ELF-1 (cell line): ENCODE data around the gene EME2.

Experiments
- DNase-seq: peaks from one replicate; pipeline ENCODE4 v3.0.0-alpha.2; 2016; ENCODE audit warnings: low read depth, low spot score

The EME2 gene

DNA sequence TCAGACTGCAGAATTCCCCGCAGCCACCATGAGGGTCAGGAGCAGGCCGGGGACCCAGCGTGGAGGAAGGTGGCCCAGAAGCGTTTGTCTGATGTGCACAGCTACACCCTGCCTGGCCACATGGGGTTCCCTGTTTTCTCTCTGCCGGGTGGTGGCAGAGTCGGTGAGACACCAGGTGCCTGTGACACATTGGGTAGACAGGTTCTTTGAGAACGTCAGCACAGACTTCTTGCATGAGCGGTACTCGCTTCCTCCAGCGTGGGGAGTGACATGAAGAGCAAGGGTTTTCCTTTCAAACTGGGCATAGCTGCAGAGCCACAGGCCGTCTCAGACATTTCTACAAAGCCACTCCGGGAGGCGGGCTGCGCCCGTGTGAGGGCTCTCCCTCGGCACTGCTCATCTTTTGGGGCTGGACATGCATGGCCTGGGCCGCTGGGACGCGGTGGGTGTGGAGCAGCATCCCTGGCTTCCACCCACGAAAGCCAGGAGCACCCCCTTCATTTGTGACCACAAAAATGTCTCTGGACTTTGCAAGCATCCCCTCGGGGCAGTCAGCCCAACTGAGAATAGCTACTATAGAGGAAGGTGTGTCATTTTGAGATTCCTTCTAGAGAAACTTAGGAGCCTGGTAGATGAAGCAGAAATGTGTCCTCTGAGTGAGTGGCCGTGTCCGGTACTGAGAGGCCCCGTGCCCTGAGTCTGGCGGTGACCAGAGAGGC, 27.3 kb upstream of the EME2 start:
- peak; percentile 59 for DNase-seq

DNA sequence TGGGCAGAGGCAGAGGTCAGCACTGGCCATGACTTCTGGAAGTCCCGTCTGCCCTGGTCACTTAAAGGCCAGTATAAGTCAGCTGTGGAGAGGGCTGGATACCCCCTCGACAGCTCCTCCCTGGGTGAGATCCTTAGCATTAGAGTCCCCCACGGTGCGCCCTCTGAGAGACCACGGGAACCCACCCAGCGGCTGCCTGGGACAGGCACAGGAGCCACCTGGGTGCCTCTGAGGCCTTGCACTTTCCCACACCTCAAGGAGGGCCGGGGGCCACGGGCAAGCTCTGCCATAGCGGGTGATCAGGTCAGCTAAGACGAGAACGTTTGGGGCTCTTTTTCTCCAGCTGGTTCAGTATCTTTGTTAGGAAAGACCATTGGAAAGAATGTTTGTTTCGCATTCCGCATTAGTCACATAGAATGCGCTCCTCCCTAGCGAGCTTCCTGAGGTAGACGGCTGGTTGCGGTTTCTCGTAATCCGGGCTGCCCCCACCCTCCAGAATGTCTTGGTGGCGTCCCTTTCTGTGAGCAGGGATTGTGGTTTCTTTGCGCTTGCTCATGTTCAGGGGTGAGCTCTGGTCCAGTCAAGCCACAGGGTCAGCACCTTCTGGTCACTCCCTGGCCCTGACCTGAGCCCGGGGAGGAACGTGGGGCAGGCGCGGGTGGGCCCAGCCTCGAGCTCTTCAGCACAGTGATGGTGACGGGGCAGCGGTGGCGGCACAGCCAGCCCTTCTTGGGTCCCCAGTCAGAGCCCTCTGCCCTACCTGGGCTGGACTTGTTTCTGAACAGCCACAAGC, 26.5 kb upstream of the EME2 start:
- DNase-seq, result peak; percentile 78

DNA sequence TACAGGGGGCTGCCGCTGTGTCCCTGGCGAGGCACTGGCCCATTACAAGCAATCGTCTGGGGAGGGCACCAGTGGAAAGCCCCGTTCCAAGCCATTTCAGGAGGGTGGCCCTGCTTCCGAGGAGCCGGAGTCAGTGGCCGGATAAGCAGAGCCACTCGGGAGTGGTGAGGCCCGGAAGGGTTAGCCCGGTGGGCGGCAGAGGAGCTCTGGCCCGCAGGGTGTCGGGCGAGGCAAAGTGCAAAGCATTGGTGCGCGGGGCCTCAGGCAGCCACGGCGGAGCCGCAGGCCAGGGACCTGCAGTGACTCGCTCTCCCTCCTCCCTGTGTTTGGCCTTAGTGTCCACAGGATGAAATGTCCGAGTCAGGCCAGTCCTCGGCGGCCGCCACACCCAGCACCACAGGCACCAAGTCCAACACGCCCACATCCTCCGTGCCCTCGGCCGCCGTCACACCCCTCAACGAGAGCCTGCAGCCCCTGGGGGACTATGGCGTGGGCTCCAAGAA, 25.9 kb upstream of the EME2 start:
- DNase-seq, result no peak

DNA sequence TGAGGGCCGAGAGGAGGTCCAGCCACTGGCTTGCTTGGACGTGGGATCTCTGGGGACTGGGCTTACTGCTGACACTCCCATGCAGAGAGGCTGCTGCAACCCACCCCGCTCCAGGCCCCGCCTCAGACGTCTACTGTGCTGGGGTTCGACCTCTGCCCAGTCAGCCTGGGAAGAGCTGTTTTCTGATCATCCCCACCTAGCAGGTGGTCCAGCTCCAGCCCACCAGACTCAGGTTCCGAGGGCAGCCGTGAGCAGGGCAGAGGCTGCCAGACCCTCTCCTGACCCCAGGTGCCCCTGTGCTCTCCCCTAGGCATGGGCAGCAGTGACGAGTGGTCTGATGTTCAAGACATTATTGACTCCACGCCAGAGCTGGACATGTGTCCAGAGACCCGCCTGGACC, 24.7 kb upstream of the EME2 start:
- no peak for DNase-seq

DNA sequence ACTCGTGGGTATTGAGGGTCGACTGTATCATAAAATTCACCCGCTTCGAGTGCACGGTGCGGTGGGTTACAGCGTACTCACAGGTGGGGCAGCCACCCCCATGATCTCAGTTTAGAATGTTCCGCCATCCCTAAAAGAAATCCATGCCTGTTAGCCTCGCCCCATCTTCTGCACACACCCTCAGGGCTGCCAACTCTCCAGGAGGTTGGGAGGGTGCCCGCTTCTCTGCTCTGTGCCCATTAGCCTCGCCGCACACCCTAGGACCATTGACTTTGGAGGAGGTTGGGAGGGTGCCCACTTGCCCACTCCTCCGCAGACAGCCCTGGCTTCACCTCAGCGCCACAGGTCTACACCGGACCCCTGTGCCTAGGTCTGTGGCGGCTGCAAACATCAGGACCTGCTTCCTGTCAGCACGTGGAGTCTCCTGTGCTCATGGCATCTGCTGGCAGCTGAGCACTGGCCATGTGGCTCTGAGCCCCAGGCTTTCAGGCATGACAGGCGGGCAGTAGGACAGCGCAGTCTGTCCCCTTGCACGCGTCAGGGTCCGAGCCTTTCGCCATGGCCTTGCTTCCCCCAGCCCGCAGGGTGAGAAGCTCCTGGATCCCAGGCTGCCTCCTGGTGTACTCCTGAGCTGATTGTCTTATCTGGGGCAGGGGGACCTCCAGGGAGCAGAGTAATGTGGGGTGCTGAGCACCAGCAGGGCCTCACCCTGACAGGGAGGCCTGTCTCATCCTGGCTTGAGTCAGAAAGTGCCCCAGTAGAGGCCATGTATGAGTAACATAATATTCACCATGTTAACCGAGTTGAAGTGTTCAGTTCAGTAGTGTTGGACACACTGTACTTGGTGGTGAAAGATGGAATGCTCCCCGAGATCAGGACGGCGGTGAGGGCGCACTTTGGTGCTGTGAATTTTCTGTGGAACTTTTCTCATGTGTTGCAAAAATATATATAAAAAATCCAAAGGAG, 23.2 kb upstream of the EME2 start:
- no peak for DNase-seq

DNA sequence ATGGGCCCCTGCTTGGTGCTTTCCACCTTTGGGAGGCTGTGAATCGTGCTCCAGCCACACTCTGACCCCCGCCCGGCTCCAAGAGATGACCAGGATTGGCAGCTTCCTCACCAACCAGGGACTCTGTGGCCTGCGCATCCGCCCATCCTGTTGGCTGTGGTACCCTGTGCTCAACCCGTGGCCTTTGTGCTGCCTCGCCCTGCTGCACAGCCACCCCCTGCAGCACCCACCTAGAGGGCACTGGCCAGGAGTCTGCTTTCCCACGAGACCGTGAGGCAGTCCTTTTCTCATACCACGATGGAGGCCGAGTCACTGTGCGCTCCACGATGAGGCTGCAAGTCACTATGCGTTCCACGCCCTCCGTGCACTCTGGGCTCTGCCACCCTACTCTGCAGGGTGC, 20.7 kb upstream of the EME2 start:
- no peak for DNase-seq

DNA sequence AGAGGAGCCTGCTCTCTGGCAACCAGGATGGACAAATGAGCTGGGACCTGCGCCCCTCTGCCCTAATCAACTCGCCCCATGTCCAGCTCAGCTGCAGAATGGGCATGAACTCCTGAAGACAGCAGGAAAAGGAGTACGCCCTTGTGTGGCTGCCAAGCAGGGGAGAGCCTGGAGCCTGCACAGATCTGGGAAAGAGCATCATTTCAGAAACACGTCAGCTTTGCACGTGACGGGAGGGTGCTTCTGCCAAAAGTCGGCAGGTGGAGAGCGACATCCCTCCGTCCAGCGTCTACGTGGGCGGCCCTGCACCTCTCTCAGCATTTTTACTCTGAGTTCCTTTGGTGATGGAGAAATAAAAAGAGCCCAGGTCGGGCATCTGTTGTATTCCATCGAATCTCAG, 19.8 kb upstream of the EME2 start:
- no peak for DNase-seq

DNA sequence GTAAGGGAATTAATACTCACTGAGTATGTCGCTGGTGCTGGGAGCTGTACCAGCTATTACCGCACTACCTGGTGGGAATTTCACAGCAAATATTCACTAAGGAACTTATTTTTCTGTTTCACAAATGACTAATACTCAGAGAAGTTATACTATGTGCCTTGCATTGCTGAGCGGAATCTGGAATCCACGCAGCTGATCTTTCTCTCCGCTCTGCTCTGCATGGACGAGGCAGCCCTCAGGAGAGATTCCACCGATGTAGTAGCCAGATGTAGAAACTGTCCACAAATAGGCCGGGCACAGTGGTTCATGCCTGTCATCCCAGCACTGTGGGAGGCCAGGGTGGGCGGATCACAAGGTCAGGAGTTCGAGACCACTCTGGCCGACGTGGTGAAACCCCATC, 18.4 kb upstream of the EME2 start:
- no peak for DNase-seq

DNA sequence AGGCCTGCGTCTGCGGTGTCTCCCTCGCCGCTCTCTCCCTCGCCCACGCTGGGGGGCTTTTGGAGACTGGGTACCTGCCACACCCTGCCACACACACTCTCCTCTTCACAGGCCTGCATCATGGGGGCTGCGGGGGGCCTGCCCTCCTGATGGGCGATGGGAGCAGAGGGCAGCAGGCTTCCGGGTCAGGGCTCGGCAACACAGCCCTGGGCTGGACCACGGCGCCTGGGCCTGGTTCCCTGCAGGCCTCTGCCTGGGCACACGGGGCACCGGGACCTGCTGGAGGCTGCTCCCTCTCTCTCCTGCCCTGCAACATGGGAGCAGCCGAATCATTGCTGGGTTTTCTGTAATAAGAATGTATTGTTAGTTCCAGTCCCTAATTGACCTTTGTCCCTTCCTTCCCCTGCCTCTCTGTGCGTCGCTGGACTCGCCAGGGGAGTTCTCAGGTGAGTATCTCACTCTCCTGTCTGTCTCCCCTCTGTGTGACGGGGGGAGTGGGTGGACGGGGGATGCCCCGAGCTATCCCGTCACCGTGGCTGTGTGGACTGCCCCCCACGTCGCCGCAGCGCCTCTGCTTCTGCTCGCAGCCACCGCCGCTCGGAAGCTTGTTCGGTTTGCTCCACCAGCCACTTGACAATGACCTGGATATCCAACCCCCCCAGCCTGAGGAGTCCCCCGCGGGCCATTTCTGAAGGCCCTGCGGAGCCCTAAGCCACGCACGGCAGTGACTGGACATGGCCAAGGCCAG, 14.7 kb upstream of the EME2 start:
- no peak for DNase-seq

DNA sequence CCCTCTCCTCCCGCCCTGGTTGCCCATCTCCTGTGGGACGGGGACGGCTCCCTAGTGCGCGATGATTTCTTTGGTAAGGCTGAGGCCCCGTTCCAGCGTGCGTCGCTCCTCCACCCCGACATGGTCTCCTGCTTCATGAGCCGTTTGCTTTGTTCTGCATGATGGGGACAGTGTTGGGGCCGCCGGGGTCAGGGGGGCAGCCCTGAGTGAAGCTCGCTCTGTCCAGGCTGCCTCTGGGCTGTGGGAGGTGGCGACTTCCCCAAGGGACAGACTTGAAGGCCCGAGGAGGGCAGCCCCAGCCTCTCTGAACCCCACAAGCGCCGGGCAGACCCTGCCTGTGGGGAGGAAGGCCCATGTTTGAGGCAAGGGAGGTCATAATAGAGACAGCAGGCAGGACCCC, 13.7 kb upstream of the EME2 start:
- no peak for DNase-seq

DNA sequence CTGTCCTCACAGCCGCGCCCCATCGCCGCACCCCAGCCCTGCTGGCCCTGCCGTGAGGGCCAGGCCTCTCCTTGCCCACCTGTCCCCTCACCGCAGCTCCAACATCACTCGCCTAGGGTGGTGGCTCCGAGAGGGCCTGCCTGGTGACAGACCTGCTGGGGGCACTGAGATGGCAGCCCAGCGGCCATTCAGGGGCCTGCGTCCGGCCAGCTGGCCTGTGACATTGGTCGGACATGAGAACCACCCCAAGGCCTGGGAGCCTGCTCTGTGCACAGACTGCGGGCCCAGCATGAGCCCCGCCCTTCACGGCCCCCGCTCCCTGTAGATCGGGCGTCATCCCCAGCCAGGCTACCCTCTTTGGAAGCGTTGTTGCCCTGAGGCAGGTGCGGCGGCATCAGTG, 13.1 kb upstream of the EME2 start:
- no peak for DNase-seq

DNA sequence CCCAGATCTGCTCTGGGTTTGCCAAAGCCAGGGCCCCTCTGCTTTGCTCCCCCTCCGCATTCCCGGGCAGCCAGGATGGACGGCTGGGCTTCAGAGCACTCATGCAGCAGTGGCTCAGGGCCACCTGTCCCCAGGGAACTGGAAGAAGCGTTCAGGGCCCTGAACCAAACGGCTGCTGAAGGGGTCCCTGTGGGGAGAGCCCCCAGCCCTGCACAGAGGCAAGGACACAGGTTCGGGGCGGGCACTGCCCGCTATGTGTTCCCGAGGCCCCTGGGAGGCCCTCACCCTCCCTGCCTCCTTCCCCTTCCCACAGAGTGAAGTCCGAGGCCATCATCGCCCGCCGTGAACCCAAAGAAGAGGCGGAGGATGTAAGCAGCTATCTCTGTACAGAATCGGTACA, 11.7 kb upstream of the EME2 start:
- DNase-seq, result no peak

DNA sequence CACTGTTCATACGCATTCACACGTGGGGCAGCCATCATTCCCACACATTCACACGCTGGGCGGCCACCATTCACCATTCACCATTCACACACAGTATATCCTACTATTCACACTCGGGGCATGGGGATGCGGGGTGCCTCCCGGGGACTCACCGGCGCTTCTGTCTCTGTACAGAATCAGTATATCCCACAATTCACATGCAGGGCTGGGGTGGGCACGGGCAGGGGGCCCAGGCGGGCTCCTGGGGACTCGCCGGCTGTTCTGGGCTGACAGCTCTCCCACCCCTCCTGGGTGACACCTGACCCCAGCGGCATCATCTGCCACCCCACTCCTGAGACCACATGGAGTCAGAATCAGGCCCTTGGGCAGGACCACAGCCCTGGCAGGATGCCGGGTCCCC, 10.9 kb upstream of the EME2 start:
- DNase-seq, result no peak

DNA sequence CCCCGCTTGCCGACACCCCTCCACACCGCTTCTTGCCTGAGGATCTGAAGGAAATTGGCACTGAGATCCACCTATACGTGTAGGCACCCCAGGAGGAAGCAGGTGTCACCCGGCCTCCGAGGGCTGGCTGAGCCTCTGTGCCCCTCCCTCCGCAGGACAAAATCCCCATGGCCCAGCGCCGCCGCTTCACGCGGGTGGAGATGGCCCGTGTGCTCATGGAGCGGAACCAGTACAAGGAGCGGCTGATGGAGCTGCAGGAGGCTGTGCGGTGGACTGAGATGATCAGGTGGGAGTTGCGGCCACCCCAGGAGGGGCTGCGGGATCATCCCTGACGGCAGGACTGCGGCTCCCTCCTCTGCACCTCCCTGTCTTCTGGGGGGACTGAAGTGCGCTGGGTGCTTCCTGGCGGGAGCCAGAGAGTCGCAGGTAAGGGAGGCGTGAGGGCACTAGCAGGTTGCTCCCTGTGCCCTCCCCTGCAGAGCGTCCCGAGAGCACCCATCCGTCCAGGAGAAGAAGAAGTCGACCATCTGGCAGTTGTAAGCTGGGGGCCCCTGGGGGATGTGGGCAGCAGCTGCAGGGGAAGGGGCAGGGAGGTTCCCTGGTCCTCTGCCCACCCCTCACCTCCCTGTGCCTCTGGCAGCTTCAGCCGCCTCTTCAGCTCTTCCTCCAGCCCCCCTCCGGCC, 10.3 kb upstream of the EME2 start:
- DNase-seq, result no peak

DNA sequence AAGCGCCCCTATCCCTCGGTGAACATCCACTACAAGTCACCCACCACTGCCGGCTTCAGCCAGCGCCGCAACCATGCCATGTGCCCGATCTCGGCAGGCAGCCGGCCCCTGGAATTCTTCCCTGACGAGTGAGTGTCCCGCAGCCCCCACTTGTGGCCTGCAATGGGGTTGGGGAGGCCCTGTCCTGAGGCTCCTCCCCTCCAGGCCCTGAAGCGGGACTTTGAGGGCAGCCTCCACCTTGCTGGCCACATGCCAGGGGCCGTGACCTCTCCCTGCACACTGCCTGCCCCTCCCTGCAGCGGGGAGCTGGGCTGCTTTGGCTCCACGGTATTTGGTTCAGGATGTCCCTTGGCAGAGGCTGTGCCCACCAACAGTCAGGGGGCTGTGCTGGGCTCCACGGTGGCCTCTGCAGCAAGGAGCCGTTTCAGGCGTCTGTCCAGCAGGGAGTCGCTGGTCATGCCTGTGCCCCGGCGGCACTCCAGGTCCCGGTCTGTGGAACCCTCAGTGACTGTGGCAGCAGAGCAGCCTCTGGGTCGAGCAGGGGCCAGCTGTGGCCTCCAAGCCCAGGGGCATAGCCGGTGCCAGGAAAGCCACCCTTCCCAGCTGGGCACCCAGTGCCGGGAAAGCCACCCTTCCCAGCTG, 9.6 kb upstream of the EME2 start:
- DNase-seq, result no peak

DNA sequence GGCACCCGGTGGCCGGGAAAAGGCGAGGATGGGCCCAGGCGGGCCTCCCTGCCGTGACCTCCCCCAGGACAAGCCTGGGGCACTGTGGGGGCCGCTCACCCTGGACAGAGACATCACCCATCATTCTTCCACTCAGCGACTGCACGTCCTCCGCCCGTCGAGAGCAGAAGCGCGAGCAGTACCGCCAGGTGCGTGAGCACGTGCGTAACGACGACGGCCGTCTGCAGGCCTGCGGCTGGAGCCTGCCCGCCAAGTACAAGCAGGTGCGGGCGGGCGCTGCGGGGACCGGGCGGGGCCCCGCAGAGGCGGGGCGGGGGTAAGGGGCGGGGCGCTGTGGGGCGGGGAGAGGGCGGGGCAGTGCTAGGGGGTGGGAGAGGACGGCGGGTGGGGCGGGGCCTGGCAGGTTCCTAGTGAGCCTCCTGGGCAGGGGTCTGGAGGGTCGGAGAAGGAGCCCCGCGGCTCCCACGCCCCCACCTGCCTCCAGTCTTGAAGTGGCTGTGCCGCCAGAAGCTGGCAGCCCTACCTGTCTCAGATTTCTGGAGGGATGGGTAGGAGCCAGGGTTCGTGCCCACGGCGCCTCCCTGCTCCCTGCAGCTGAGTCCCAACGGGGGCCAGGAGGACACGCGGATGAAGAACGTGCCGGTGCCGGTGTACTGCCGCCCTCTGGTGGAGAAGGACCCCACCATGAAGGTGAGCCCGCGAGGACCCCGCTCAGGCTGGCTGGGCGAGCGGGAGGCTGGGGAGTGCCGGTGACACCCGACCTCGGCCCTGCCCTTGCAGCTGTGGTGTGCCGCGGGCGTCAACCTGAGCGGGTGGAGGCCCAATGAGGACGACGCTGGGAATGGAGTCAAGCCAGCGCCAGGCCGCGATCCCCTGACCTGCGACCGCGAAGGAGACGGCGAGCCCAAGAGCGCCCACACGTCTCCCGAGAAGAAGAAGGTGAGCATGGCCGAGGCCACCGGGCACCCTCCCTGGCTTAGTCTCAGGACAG, 8.8 kb upstream of the EME2 start:
- DNase-seq, result peak; percentile 92

DNA sequence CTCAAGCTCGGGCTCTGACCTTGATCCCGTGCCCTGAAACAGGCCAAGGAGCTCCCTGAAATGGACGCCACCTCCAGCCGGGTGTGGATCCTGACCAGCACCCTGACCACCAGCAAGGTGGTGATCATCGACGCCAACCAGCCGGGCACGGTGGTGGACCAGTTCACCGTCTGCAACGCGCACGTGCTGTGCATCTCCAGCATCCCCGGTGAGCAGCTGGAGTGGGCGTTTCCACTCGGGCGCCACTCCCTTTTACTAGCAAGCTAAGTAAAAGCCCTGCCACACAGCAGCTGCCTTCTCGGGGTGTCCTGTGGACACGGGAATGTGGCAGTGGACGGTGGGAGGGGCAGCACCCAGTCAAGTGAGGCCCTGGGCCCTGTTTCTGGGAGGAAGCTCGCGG, 7.6 kb upstream of the EME2 start:
- no peak for DNase-seq

DNA sequence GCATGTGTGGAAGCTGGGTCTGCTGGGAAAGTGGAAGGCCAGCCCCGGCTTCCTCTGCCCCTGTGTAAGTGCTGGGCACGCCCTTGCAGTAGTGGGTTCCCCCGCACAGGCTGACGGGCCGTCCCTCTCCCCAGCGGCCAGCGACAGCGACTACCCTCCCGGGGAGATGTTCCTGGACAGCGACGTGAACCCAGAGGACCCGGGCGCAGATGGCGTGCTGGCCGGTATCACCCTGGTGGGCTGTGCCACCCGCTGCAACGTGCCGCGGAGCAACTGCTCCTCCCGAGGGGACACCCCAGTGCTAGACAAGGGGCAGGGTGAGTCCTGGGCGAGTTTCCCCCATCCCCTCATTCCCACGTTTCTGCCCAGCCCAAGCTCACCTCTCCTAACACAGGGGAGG, 6.8 kb upstream of the EME2 start:
- DNase-seq, result no peak

DNA sequence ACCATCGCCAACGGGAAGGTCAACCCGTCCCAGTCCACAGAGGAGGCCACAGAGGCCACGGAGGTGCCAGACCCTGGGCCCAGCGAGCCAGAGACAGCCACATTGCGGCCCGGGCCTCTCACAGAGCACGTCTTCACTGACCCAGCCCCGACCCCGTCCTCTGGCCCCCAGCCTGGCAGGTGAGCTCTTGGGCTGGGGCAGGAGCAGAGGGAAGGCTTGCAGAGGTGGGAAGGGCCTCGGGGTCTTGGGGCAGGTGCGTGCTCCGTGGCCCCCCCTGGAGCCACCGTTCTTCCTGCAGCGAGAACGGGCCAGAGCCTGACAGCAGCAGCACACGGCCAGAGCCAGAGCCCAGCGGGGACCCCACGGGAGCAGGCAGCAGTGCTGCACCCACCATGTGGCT, 6.4 kb upstream of the EME2 start:
- DNase-seq, result no peak
